ENCODE data around the gene NCSTN. TPM values are rescaled to one million over a fixed set of nuclear protein-coding genes. Genes with fewer than 3 reads are reported as not detected.
A peak's percentile ranks its signal among the peaks of the same experiment; 100 is the strongest.

Gene NCSTN
- total RNA-seq, 4 donors from 2014 or later: 34.7 to 173 (median 158) TPM

GRCh38 chr1:160352555-160352954, 9.4 kb downstream of the NCSTN start:
- Histone ChIP-seq H3K27ac (no peak overlapping the region), H3K4me1 (no peaks in the 10 kb centered on the region), H3K4me3 (no peak overlapping the region), H3K36me3 (peaks cover 0 to 98% (median 0%) of the 10 kb centered on the region in 3 donors), H3K27me3 (no peaks in the 10 kb centered on the region), H3K9me3 (no peaks in the 10 kb centered on the region)
- peak in 1 of 3 donors; percentile 7 for DNase-seq
- TF ChIP-seq, protein P1, sequence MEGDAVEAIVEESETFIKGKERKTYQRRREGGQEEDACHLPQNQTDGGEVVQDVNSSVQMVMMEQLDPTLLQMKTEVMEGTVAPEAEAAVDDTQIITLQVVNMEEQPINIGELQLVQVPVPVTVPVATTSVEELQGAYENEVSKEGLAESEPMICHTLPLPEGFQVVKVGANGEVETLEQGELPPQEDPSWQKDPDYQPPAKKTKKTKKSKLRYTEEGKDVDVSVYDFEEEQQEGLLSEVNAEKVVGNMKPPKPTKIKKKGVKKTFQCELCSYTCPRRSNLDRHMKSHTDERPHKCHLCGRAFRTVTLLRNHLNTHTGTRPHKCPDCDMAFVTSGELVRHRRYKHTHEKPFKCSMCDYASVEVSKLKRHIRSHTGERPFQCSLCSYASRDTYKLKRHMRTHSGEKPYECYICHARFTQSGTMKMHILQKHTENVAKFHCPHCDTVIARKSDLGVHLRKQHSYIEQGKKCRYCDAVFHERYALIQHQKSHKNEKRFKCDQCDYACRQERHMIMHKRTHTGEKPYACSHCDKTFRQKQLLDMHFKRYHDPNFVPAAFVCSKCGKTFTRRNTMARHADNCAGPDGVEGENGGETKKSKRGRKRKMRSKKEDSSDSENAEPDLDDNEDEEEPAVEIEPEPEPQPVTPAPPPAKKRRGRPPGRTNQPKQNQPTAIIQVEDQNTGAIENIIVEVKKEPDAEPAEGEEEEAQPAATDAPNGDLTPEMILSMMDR (IDR thresholded peaks at IDR 0.05): no peak
- no peak for TF ChIP-seq POLR2A (IDR thresholded peaks at IDR 0.05)

GRCh38 chr1:160353223-160353622, 10.0 kb downstream of the NCSTN start:
- H3K36me3 ChIP-seq: peaks cover 0 to 98% (median 0%) of the 10 kb centered on the region in 3 donors
- no peaks in the 10 kb centered on the region for H3K27me3 ChIP-seq
- H3K4me3 ChIP-seq: no peak overlapping the region
- peak in 1 of 3 donors; percentile 18 for DNase-seq
- no peaks in the 10 kb centered on the region for H3K4me1 ChIP-seq
- TF ChIP-seq, protein P1 (IDR thresholded peaks at IDR 0.05): no peak
- no peak for TF ChIP-seq POLR2A (IDR thresholded peaks at IDR 0.05)
- H3K27ac ChIP-seq: no peak overlapping the region
- no peaks in the 10 kb centered on the region for H3K9me3 ChIP-seq

GRCh38 chr1:160354388-160354985, 11.3 kb downstream of the NCSTN start:
- no peaks in the 10 kb centered on the region for H3K4me1 ChIP-seq
- no peaks in the 10 kb centered on the region for H3K9me3 ChIP-seq
- H3K27ac ChIP-seq: no peak overlapping the region
- no peaks in the 10 kb centered on the region for H3K27me3 ChIP-seq
- DNase-seq: peak in 1 of 3 donors; percentile 37
- H3K4me3 ChIP-seq: no peak overlapping the region
- peaks cover 0 to 95% (median 0%) of the 10 kb centered on the region in 3 donors for H3K36me3 ChIP-seq
- no peak for TF ChIP-seq POLR2A (IDR thresholded peaks at IDR 0.05)
- TF ChIP-seq, protein P1 (IDR thresholded peaks at IDR 0.05): peak in 4 of 6 experiments; percentile 14 to 36 (median 31)

GRCh38 chr1:160357286-160358002, 14.3 kb downstream of the NCSTN start:
- H3K9me3 ChIP-seq: no peaks in the 10 kb centered on the region
- H3K27me3 ChIP-seq: no peaks in the 10 kb centered on the region
- H3K27ac ChIP-seq: no peak overlapping the region
- no peak overlapping the region for H3K4me3 ChIP-seq
- no peaks in the 10 kb centered on the region for H3K4me1 ChIP-seq
- TF ChIP-seq POLR2A (IDR thresholded peaks at IDR 0.05): no peak
- TF ChIP-seq, protein P1 (IDR thresholded peaks at IDR 0.05): no peak
- DNase-seq: no peak
- peaks cover 0 to 75% (median 0%) of the 10 kb centered on the region in 3 donors for H3K36me3 ChIP-seq

GRCh38 chr1:160358073-160358472, 14.9 kb downstream of the NCSTN start:
- H3K27ac ChIP-seq: no peak overlapping the region
- no peaks in the 10 kb centered on the region for H3K4me1 ChIP-seq
- no peaks in the 10 kb centered on the region for H3K9me3 ChIP-seq
- H3K27me3 ChIP-seq: no peaks in the 10 kb centered on the region
- peaks cover 0 to 69% (median 0%) of the 10 kb centered on the region in 3 donors for H3K36me3 ChIP-seq
- TF ChIP-seq, protein P1 (IDR thresholded peaks at IDR 0.05): no peak
- no peak for TF ChIP-seq POLR2A (IDR thresholded peaks at IDR 0.05)
- no peak overlapping the region for H3K4me3 ChIP-seq
- DNase-seq: no peak

Data from Peyer's patch (tissue), 4 donors.